HG03442 (cell line): ENCODE data around the gene TSPAN9.

Source experiments
- ATAC-seq: cut with Tn5 transposase; IDR thresholded peaks from one replicate; pipeline ENCODE4 v1.9.1; 2021; ENCODE audit warnings: mild to moderate bottlenecking, moderate library complexity; ENCODE audit not compliant: unreplicated experiment

The TSPAN9 gene

GRCh38 chr12:3218228-3219171 is 141.3 kb downstream of the TSPAN9 start:
- no peak for ATAC-seq

GRCh38 chr12:3219233-3219632 is 142.1 kb downstream of the TSPAN9 start:
- no peak for ATAC-seq

GRCh38 chr12:3220382-3221321 is 143.5 kb downstream of the TSPAN9 start:
- no peak for ATAC-seq

GRCh38 chr12:3222306-3222705 is 145.1 kb downstream of the TSPAN9 start:
- ATAC-seq, result no peak

- ATAC-seq, result no peak
These were observed 145.8 kb downstream of the TSPAN9 start for GRCh38 chr12:3222979-3223378.

GRCh38 chr12:3223601-3224529 is 146.7 kb downstream of the TSPAN9 start:
- ATAC-seq, result no peak

- no peak for ATAC-seq
These were observed 147.3 kb downstream of the TSPAN9 start for GRCh38 chr12:3224530-3224903.

GRCh38 chr12:3225154-3225795 is 148.1 kb downstream of the TSPAN9 start:
- ATAC-seq, result no peak

GRCh38 chr12:3225796-3226180 is 148.6 kb downstream of the TSPAN9 start:
- ATAC-seq, result no peak

- no peak for ATAC-seq
These were observed 149.1 kb downstream of the TSPAN9 start for GRCh38 chr12:3226264-3226663.

- no peak for ATAC-seq
These were observed 150.1 kb downstream of the TSPAN9 start for GRCh38 chr12:3227076-3227975.

- ATAC-seq, result no peak
These were observed 151.4 kb downstream of the TSPAN9 start for GRCh38 chr12:3228552-3228951.

GRCh38 chr12:3229577-3229976 is 152.4 kb downstream of the TSPAN9 start:
- ATAC-seq, result no peak

GRCh38 chr12:3230758-3231375 is 153.7 kb downstream of the TSPAN9 start:
- ATAC-seq, result no peak

GRCh38 chr12:3231399-3231876 is 154.3 kb downstream of the TSPAN9 start:
- no peak for ATAC-seq

- no peak for ATAC-seq
These were observed 156.6 kb downstream of the TSPAN9 start for GRCh38 chr12:3233797-3234196.

GRCh38 chr12:3236345-3237187 is 159.4 kb downstream of the TSPAN9 start:
- no peak for ATAC-seq

- no peak for ATAC-seq
These were observed 161.0 kb downstream of the TSPAN9 start for GRCh38 chr12:3238196-3238595.
